Putamen (tissue), 1 donor: Measurements from ENCODE around the gene GDPD2.

Experiments used
- DNase-seq: peaks from one replicate; pipeline ENCODE4 v3.0.0-alpha.2; 2016; ENCODE audit warnings: low spot score

The GDPD2 gene

GRCh38 chrX:70476166-70476933 is 53.2 kb downstream of the GDPD2 start:
- DNase-seq, result no peak

- no peak for DNase-seq
These were observed 54.0 kb downstream of the GDPD2 start for GRCh38 chrX:70476934-70477733.

- no peak for DNase-seq
These were observed 54.6 kb downstream of the GDPD2 start for GRCh38 chrX:70477734-70478075.

- no peak for DNase-seq
These were observed 55.6 kb downstream of the GDPD2 start for GRCh38 chrX:70478526-70479245.

GRCh38 chrX:70479247-70479921 is 56.3 kb downstream of the GDPD2 start:
- DNase-seq, result peak; percentile 13

GRCh38 chrX:70479922-70480659 is 57.0 kb downstream of the GDPD2 start:
- no peak for DNase-seq

- peak; percentile 42 for DNase-seq
These were observed 57.5 kb downstream of the GDPD2 start for GRCh38 chrX:70480660-70481018.

- DNase-seq, result no peak
These were observed 58.6 kb downstream of the GDPD2 start for GRCh38 chrX:70481471-70482270.

GRCh38 chrX:70482300-70482699 is 59.2 kb downstream of the GDPD2 start:
- DNase-seq, result no peak
